Activated CD4-positive, alpha-beta memory T cell treated with anti-CD3 and anti-CD28 coated beads for 36 hours (primary cell): Measurements from ENCODE around the gene CCR7. TPM values are rescaled to one million over a fixed set of nuclear protein-coding genes. Genes with fewer than 3 reads are reported as not detected.
A peak's percentile ranks its signal among the peaks of the same experiment; 100 is the strongest.

Source experiments
- CTCF ChIA-PET: fragments of 350-600 bp; sonication (Branson Sonifier 250); formaldehyde crosslinking; loops from one replicate; lab custom pipeline; 2021; ENCODE audit warnings: antibody characterized with exemption, inconsistent platforms; lab: Charles Lee
- POLR2A ChIA-PET: fragments of 350-600 bp; sonication (Branson Sonifier 250); formaldehyde crosslinking; loops from one replicate; lab custom pipeline; 2021; ENCODE audit warnings: antibody characterized with exemption; lab: Charles Lee
- DNase-seq: peaks from one replicate; pipeline ENCODE4 v3.0.0-alpha.2; 2020
- H3K27ac Mint-ChIP-seq: one replicate; pipeline ENCODE4 v1.8.0; 2021; ENCODE audit warnings: mixed read lengths
- H3K27me3 Mint-ChIP-seq: one replicate; pipeline ENCODE4 v1.8.0; 2021; ENCODE audit warnings: mixed read lengths
- H3K36me3 Mint-ChIP-seq: one replicate; pipeline ENCODE4 v1.8.0; 2021; ENCODE audit warnings: mixed read lengths
- H3K4me1 Mint-ChIP-seq: one replicate; pipeline ENCODE4 v1.8.0; 2021; ENCODE audit warnings: low read depth, mixed read lengths
- H3K4me3 Mint-ChIP-seq: one replicate; pipeline ENCODE4 v1.8.0; 2021; ENCODE audit warnings: mild to moderate bottlenecking, mixed read lengths
- H3K9me3 Mint-ChIP-seq: one replicate; pipeline ENCODE4 v1.8.0; 2021; ENCODE audit warnings: mixed read lengths
- intact Hi-C: fragments of 100-400 bp; cut with micrococcal nuclease; formaldehyde crosslinking; loops from one replicate; pipeline ENCODE4 v1.15.1; 2023
- total RNA-seq, 2 experiments: library from RNA; stranded (reverse); gene quantifications; one replicate each; pipeline ENCODE4 v1.2.3, GENCODE V29; 2021

The CCR7 gene
- total RNA-seq, 2 experiments from 2014 or later, result 137 to 145 TPM

DNA sequence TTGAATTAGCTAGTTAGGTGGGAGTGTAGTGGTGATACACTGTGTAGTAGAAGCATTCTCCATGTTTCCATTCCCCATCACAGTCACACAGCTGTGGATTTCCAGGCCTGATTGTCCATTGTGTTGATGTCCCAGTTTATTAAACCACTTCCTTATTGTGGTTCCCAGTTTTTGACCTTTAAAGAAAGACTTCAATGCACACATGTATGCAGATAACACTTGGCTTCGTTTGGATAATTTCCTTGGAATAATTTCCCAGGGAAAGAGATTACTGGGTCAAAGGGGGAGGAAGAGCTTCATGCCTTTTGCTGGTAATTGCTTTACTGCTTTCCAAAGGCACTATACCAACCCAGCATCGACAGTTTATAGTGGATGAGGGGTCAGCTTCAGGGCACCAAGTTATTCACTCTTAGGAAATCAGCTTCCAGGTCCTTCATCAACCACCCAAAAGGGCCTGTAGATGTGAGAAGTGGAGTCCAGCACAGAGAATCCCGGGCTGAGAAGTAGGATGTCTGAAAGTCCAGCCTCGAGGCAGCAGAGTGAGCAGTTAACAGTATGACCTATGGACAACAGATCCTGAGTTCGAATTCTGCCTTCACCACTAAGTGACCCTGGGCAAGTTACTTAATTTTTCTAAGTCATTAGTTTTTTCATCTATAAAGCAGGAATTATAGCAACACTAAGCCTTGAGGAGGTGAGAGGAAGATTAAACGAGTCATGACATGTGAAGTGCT lies 32.6 kb downstream of the CCR7 start:
- Mint-ChIP-seq H3K36me3 (peaks cover 7% of the 10 kb centered on the region), H3K27ac (peak overlapping the region; percentile 94), H3K9me3 (no peaks in the 10 kb centered on the region), H3K4me3 (peak overlapping the region; percentile 75), H3K4me1 (peaks cover 79% of the 10 kb centered on the region), H3K27me3 (no peaks in the 10 kb centered on the region)
- intact Hi-C loops, result loop anchor here (1.0 kb wide), 5 partner anchors 9 to 170 kb away; no protein-coding TSS in a partner anchor
- CTCF ChIA-PET, result interaction anchor here (0.8 to 16.3 kb wide), 44 partner anchors 7 to 249 kb away, joined by 3 to 392 read pairs (median 8); partner anchors contain the start of genes CCR7, GJD3, IGFBP4 and TOP2A
- peak; percentile 12 for DNase-seq
- POLR2A ChIA-PET, result interaction anchor here (0.5 to 4.1 kb wide), 18 partner anchors 8 to 170 kb away, joined by 3 to 36 read pairs (median 8); partner anchors contain the start of gene TOP2A

DNA sequence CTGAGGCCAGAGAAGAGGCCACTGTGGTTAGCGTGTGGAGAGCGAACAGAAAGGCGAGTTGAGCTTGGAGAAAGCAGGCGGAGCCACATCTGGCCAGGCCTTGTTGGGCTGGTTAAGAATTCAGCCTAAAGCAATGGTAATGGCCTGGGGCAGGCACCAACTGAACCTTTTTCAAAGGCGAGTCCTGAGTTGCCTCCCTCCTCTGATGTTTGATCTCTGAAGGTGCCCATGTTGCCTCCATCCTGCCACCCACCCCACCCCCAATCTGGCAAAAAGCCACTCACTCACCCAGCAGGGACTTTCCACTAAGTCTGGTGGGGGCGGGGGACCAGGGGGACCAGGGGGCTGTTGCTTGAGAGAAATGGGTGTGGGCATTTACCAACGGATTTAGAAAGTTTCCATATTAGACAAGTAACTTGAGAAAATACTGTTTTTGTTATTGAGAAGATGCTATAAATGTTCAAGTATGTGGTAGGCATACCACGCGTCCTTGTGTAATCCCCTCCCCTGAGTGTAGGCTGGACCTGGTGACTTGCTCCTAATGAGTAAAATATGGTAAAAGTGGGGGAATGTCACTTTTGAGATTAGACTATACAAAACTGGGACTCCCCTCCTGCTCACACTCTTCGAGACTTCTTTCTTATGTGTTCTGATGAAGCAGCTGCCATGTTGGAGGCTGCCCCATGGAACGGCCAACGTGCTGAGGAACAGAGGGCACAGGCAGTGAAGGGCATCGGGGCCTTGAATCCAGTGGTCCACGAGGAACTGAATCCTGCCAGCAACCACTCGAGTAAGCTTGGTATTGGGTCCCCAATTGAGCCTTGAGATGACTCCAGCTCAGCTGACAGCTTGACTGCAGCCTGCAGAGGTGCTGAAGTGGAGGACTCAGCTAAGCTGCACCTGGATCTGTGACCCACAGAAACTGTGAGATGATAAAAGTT lies 34.0 kb downstream of the CCR7 start:
- Mint-ChIP-seq H3K36me3 (peaks cover 7% of the 10 kb centered on the region), H3K4me1 (peaks cover 67% of the 10 kb centered on the region), H3K27ac (peak overlapping the region; percentile 94), H3K4me3 (peak overlapping the region; percentile 75), H3K9me3 (peaks cover under 1% of the 10 kb centered on the region), H3K27me3 (no peaks in the 10 kb centered on the region)
- ChIA-PET POLR2A (interaction anchor here (0.7 to 4.1 kb wide), 14 partner anchors 9 to 114 kb away, joined by 3 to 36 read pairs (median 7); partner anchors contain the start of gene TOP2A), CTCF (interaction anchor here (0.9 to 16.3 kb wide), 28 partner anchors 7 to 1577 kb away, joined by 3 to 392 read pairs (median 16); partner anchors contain the start of genes CCR7, GJD3, IGFBP4 and TOP2A)
- peak; percentile 94 for DNase-seq
- intact Hi-C loops, result loop anchor here (1.0 kb wide), 4 partner anchors 15 to 173 kb away; no protein-coding TSS in a partner anchor

GRCh38 chr17:40530531-40530994 lies 34.7 kb downstream of the CCR7 start:
- Mint-ChIP-seq H3K9me3 (peaks cover 8% of the 10 kb centered on the region), H3K36me3 (peaks cover 10% of the 10 kb centered on the region), H3K4me3 (peak overlapping the region; percentile 28), H3K27ac (peak overlapping the region; percentile 94), H3K27me3 (no peaks in the 10 kb centered on the region), H3K4me1 (peaks cover 62% of the 10 kb centered on the region)
- intact Hi-C loops, result no loop called here
- ChIA-PET CTCF (interaction anchor here (0.9 to 16.3 kb wide), 7 partner anchors 13 to 214 kb away, joined by 3 to 392 read pairs (median 42); partner anchors contain the start of genes CCR7 and IGFBP4), POLR2A (interaction anchor here (0.7 to 4.1 kb wide), 5 partner anchors 12 to 168 kb away, joined by 3 to 36 read pairs (median 17); no protein-coding TSS in a partner anchor)
- peak; percentile 9 for DNase-seq

DNA sequence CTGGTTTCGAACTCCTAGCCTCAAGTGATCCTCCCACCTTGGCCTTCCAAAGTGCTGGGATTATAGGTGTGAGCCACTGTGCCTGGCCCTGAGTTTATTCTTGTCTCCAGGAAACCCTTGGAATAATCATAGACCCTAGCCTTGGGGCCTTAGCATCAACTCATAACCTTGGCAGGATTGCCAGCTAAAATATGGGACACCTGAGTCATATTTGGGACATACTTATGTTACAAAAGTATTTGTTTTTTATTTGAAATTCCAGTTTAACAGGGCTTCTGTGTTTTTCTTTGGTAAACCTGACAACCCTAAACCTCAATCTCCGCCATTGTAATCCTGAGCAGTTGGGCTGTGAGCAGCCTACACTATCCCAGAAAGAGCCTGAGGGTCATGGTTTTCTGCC lies 35.3 kb downstream of the CCR7 start:
- ChIA-PET CTCF (interaction anchor here (1.3 to 16.3 kb wide), 4 partner anchors 26 to 168 kb away, joined by 3 to 392 read pairs (median 124); partner anchors contain the start of genes CCR7 and IGFBP4), POLR2A (interaction anchor here (0.7 to 4.1 kb wide), 4 partner anchors 13 to 167 kb away, joined by 3 to 36 read pairs (median 14); no protein-coding TSS in a partner anchor)
- H3K4me3 Mint-ChIP-seq, result no peak overlapping the region
- H3K9me3 Mint-ChIP-seq, result peaks cover 13% of the 10 kb centered on the region
- peaks cover 15% of the 10 kb centered on the region for H3K36me3 Mint-ChIP-seq
- H3K27me3 Mint-ChIP-seq, result no peaks in the 10 kb centered on the region
- peak overlapping the region; percentile 94 for H3K27ac Mint-ChIP-seq
- DNase-seq, result no peak
- peaks cover 62% of the 10 kb centered on the region for H3K4me1 Mint-ChIP-seq
- intact Hi-C loops, result no loop called here

- H3K27me3 Mint-ChIP-seq, result no peaks in the 10 kb centered on the region
- H3K36me3 Mint-ChIP-seq, result peaks cover 26% of the 10 kb centered on the region
- H3K4me3 Mint-ChIP-seq, result peak overlapping the region; percentile 16
- peaks cover 24% of the 10 kb centered on the region for H3K9me3 Mint-ChIP-seq
- CTCF ChIA-PET, result interaction anchor here (0.6 to 16.3 kb wide), 5 partner anchors 27 to 188 kb away, joined by 3 to 392 read pairs (median 3); partner anchors contain the start of gene CCR7
- intact Hi-C loops, result no loop called here
- H3K4me1 Mint-ChIP-seq, result peaks cover 59% of the 10 kb centered on the region
- POLR2A ChIA-PET, result interaction anchor here (1.1 kb wide), 1 partner anchor 11 kb away, joined by 3 read pairs; no protein-coding TSS in a partner anchor
- H3K27ac Mint-ChIP-seq, result peak overlapping the region; percentile 77
- peak; percentile 48 for DNase-seq
Observed at GRCh38 chr17:40528692-40529417, 36.4 kb downstream of the CCR7 start.

GRCh38 chr17:40526668-40527067 lies 38.6 kb downstream of the CCR7 start:
- DNase-seq, result no peak
- Mint-ChIP-seq H3K9me3 (peaks cover 27% of the 10 kb centered on the region), H3K36me3 (peaks cover 40% of the 10 kb centered on the region), H3K4me3 (no peak overlapping the region), H3K4me1 (peaks cover 47% of the 10 kb centered on the region), H3K27ac (no peak overlapping the region), H3K27me3 (no peaks in the 10 kb centered on the region)
- intact Hi-C loops, result no loop called here
- ChIA-PET CTCF (interaction anchor here (1.1 to 1.8 kb wide), 3 partner anchors 33 to 109 kb away, joined by 3 to 9 read pairs (median 5); partner anchors contain the start of gene TOP2A), POLR2A (interaction anchor here (1.3 kb wide), 1 partner anchor 9 kb away, joined by 4 read pairs; no protein-coding TSS in a partner anchor)

DNA sequence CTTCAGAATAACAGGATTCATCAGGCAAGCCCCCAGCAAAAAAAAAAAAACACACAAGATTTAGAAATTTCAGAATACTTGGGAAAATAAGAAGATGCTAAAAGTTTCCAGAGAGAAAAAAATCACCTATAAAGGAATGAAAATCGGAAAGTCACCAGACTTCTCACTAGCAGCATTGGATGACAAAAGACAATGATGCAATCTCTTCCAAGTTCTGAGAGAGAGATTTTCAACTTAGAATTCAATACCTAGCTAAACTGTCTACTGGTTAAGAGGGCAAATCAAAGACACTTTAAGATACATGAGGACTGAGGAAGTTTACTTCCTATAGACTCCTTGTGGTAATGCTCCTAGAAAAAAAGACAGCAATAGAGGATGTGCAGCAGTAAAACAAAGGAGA lies 40.0 kb downstream of the CCR7 start:
- no peak for DNase-seq
- H3K4me3 Mint-ChIP-seq, result no peak overlapping the region
- intact Hi-C loops, result no loop called here
- H3K27ac Mint-ChIP-seq, result no peak overlapping the region
- CTCF ChIA-PET, result interaction anchor here (0.8 to 2.5 kb wide), 4 partner anchors 8 to 49 kb away, joined by 3 to 20 read pairs (median 4); no protein-coding TSS in a partner anchor
- no peaks in the 10 kb centered on the region for H3K27me3 Mint-ChIP-seq
- POLR2A ChIA-PET, result interaction anchor here (1.3 kb wide), 1 partner anchor 8 kb away, joined by 4 read pairs; no protein-coding TSS in a partner anchor
- peaks cover 27% of the 10 kb centered on the region for H3K9me3 Mint-ChIP-seq
- peaks cover 48% of the 10 kb centered on the region for H3K36me3 Mint-ChIP-seq
- H3K4me1 Mint-ChIP-seq, result peaks cover 40% of the 10 kb centered on the region

DNA sequence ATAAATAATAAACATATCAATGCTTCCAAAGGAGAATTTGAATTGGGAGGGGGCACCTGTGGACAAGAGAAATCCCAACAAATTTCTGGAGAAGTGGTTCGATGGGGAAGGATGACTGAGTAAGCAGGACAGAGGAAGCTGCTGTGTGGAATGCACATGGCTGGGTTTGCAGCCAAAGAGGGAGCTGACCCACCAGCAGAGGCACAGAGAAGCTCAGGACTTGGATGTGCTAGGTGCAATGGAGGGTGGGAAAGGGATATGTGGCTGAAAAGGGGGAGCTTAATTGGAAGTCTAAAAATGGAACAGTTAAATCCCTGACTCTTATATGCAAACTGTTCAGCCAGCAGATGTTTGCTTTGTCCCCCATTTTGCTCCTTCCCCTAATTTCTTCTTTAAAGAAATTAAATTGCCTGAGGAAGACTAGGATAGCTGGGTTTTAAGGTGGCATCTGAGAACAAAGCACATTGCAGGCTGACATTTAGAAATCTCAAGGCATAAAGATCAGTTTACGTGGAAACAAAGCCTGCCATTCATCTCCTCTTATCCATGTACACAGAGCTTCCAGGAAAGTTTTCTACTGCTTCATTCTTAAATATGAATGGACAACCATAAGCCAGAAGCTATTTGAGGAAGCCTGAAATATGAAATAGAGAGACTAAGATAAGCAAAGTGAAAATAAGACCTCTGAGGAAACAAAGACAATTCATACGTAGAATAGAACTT lies 40.9 kb downstream of the CCR7 start:
- POLR2A ChIA-PET, result no interaction called here
- Mint-ChIP-seq H3K27ac (no peak overlapping the region), H3K27me3 (no peaks in the 10 kb centered on the region), H3K36me3 (peaks cover 50% of the 10 kb centered on the region), H3K9me3 (peaks cover 27% of the 10 kb centered on the region), H3K4me3 (no peak overlapping the region), H3K4me1 (peaks cover 37% of the 10 kb centered on the region)
- no peak for DNase-seq
- intact Hi-C loops, result no loop called here
- CTCF ChIA-PET, result interaction anchor here (1.0 to 2.5 kb wide), 2 partner anchors 8 to 48 kb away, joined by 5 to 20 read pairs; no protein-coding TSS in a partner anchor

DNA sequence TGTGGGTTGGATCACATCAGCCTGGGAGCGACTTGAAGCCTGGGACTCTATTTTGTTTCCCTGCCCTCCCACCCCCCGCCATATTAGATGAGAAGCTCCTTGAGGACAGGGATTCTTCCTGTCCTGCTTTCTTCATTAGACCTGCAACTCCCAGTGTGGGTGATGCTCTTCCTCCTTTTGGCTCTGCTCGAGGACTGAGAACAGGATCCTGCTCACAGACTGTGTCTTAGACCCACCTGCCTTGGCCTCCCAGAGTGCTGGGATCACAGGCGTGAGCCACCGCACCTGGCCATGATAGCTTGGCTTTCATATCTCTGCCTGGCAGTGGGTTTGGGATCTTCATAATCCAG lies 42.3 kb downstream of the CCR7 start:
- Mint-ChIP-seq H3K36me3 (peaks cover 55% of the 10 kb centered on the region), H3K27me3 (no peaks in the 10 kb centered on the region), H3K9me3 (peaks cover 27% of the 10 kb centered on the region), H3K4me3 (no peak overlapping the region), H3K27ac (no peak overlapping the region), H3K4me1 (peaks cover 39% of the 10 kb centered on the region)
- DNase-seq, result no peak
- intact Hi-C loops, result no loop called here
- CTCF ChIA-PET, result interaction anchor here (1.0 to 2.5 kb wide), 4 partner anchors 10 to 169 kb away, joined by 3 to 20 read pairs (median 4); no protein-coding TSS in a partner anchor
- POLR2A ChIA-PET, result no interaction called here
